A549 treated with DMSO at 1 μM for 4 hours (cell line): ENCODE measurements around the gene NTHL1. TPM values are rescaled to one million over a fixed set of nuclear protein-coding genes. Genes with fewer than 3 reads are reported as not detected.

Experiments used
- total RNA-seq: library from RNA; stranded (reverse); fragments of 200-300 nt; extraction: Qiagen RNA extraction; gene quantifications from 5 replicates; pipeline ENCODE4 v1.2.3, GENCODE V29; 2022; ENCODE audit warnings: low read depth

The NTHL1 gene
- 34.0 to 46.7 TPM (median 42.0 TPM) in 5 replicates for total RNA-seq

DNA sequence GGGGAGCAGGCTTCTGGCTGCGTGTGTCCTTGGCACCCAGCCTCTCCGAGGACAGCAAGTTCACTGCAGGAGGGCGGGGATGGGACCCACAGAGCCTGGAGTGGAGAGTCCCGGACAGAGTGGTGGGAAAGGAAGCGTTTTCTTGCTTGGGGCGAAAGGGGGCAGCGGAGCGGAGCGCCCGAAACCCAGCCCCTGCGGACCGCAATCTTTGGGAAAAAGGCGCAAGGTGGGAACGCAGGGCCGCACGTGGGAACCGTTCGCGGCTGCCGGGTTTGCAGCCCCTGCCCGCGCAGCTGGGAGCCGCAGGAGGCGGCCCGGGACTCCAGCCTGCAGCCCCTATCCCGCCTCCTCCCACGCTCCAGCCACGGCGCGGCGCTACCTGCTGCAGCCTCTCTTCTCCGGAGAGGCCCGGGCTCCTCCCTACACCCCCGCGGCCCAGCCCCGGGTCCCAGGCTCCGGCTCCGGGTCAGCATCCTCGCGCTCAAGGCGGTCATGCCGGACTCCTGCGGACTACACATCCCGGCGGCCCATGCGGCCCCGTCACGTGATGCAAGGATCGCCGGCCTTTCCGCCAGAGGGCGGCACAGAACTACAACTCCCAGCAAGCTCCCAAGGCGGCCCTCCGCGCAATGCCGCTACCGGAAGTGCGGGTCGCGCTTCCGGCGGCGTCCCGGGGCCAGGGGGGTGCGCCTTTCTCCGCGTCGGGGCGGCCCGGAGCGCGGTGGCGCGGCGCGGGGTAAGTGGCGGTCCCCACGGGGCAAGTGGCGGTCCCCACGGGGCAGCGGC, at the start of gene NTHL1, which contains the start of gene TSC2:
NTHL1 (minus strand) TSS at position 505 of the 786 bp plus-strand sequence; CDS start at position 494, 11 bp downstream.
TSC2 (plus strand) TSS at position 656 of the 786 bp plus-strand sequence. CDS start 631 bp downstream, outside the sequence.

DNA sequence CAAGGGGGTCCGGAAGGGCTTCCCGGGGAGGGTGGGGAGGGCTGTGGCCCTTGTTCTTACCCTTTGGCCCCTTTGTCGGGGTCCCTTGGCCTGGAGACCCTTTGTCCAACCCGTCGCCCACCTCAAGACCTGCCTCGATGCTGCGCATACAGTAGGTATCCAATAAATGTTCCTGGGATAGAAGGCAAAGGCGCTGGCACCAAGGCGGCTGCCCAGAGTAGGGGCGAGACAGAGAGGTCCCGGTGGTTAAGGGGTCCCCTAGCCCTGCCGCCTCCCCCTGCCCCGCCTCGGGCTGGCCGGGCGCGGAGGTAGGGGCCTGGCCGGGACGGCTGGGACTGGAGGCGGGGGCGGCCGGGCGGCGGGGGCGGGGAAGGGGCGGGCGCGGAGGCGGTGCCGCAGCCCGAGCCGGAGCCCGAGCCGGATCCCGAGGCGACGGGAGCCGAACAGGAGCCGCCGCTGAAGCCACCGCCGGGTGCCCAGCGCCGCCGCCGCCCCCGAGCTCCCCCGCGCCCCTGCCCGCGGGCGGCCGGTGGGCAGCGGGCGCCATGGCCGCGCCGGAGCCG, 21.1 kb downstream of the NTHL1 start, which contains the start of gene NHERF2:
NHERF2 (plus strand) TSS at position 442 of the 563 bp plus-strand sequence; CDS start at position 546, 104 bp downstream.

DNA sequence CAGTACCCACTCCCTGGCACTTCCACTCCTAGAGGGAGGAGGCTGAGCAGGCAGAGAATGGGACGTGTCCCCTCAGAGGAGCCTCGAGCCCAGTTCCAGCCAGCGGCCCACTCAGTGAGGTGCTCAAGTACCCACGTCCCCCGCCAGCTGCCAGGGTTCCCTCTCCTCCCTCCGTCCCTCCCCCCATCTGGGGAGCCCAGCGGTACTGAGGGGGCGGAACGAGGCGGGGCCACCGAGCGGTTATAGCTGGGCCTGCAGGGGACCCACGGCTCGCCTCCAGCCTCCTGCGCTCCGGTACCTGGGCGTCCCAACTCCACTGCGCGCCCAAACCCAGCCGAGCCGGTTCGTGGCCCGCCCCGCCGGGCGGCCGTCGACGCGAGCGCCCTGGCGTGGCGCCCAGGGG, 28.1 kb downstream of the NTHL1 start, which contains the start of gene NPW:
NPW (plus strand) TSS at position 268 of the 403 bp plus-strand sequence.

DNA sequence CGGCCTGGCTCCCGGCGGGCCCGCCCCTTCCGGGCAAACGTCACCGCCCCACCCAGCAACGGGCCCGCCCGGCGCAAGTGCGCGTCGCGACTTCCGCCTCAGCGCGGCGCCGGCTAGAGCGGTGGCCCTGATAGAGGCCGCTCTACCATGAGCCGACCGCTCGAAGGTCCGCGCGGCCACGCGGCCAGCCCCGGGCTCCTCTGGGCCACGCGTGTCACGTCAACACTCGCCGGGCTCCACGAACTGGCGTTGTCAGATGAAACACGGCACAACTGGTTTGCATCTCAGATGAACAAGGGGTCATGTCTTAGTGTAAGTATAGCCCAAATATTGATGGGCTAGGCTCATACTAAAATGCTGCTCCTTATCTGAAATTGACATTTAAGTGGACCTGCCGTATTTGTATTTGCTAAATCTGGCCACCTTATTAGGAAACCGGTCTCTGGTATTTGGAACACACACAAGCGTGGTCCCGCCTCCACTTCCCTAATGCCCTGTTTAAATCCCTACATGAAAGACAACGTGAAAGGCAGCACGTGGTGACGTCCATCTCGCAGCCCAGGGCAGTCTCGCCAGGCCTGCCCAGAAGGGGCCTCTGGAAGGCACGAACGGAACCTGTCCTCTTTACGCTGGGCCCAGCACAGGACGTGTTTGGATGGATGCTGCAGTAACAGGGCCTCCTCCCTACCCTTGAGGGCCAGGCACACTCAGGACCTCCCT, 37.7 kb downstream of the NTHL1 start, which contains the start of gene ZNF598:
ZNF598 (minus strand) TSS at position 31 of the 720 bp plus-strand sequence.

Other genes with a start within 250 kb of the NTHL1 start
- gene HAGH, start 221.0 kb downstream of the NTHL1 start, total RNA-seq = 57.8 to 69.7 TPM (median 62.0 TPM) in 5 replicates
- gene FAHD1, start 220.6 kb downstream of the NTHL1 start, total RNA-seq = 42.2 to 49.6 TPM (median 45.3 TPM) in 5 replicates
- gene MEIOB, start 175.7 kb downstream of the NTHL1 start, total RNA-seq = 1.9 to 2.4 TPM (median 2.1 TPM) in 5 replicates
- 1.9 to 3.9 TPM (median 3.1 TPM) in 5 replicates for gene HS3ST6, start 129.4 kb downstream of the NTHL1 start, total RNA-seq
- gene MSRB1, start 104.6 kb downstream of the NTHL1 start, total RNA-seq = 27.0 to 33.5 TPM (median 29.9 TPM) in 5 replicates
- gene RPL3L, start 93.1 kb downstream of the NTHL1 start, total RNA-seq = 0.03 to 0.06 TPM in 2 of 5 replicates, not detected in the others
- gene NDUFB10, start 88.3 kb downstream of the NTHL1 start, total RNA-seq = 234 to 300 TPM (median 255 TPM) in 5 replicates
- 3,777 to 5,494 TPM (median 4,879 TPM) in 5 replicates for gene RPS2, start 83.0 kb downstream of the NTHL1 start, total RNA-seq
- not detected in 5 replicates for gene RNF151, start 81.0 kb downstream of the NTHL1 start, total RNA-seq
- gene TBL3, start 75.8 kb downstream of the NTHL1 start, total RNA-seq = 33.8 to 44.9 TPM (median 36.1 TPM) in 5 replicates
- gene NOXO1, start 66.4 kb downstream of the NTHL1 start, total RNA-seq = 0.14 to 0.29 TPM (median 0.25 TPM) in 5 replicates
- gene GFER, start 63.6 kb downstream of the NTHL1 start, total RNA-seq = 26.3 to 42.5 TPM (median 39.7 TPM) in 5 replicates
- 6.4 to 7.6 TPM (median 6.9 TPM) in 5 replicates for gene SYNGR3, start 57.9 kb downstream of the NTHL1 start, total RNA-seq
- gene ZNF598, start 38.0 kb downstream of the NTHL1 start, total RNA-seq = 44.1 to 62.0 TPM (median 55.9 TPM) in 5 replicates
- gene NPW, start 28.0 kb downstream of the NTHL1 start, total RNA-seq = 0.74 to 1.3 TPM (median 0.99 TPM) in 5 replicates
- 38.6 to 58.8 TPM (median 54.7 TPM) in 5 replicates for gene NHERF2, start 20.9 kb downstream of the NTHL1 start, total RNA-seq
- 34.3 to 44.5 TPM (median 38.4 TPM) in 5 replicates for gene TSC2, start 151 bp upstream of the NTHL1 start, total RNA-seq
- 41.9 to 56.6 TPM (median 50.2 TPM) in 5 replicates for gene PKD1, start 88.1 kb upstream of the NTHL1 start, total RNA-seq
- gene RAB26, start 100.8 kb upstream of the NTHL1 start, total RNA-seq = 3.0 to 4.5 TPM (median 3.3 TPM) in 5 replicates
- 39.0 to 67.9 TPM (median 55.5 TPM) in 5 replicates for gene TRAF7, start 107.9 kb upstream of the NTHL1 start, total RNA-seq
- gene CASKIN1, start 148.8 kb upstream of the NTHL1 start, total RNA-seq = 0.32 to 1.8 TPM (median 0.50 TPM) in 5 replicates
- gene MLST8, start 157.6 kb upstream of the NTHL1 start, total RNA-seq = 44.7 to 55.3 TPM (median 47.9 TPM) in 5 replicates
- 3.1 to 5.9 TPM (median 5.4 TPM) in 5 replicates for gene BRICD5, start 163.0 kb upstream of the NTHL1 start, total RNA-seq
- 16.4 to 32.8 TPM (median 30.5 TPM) in 5 replicates for gene PGP, start 167.0 kb upstream of the NTHL1 start, total RNA-seq
- 18.2 to 26.6 TPM (median 23.6 TPM) in 5 replicates for gene E4F1, start 175.8 kb upstream of the NTHL1 start, total RNA-seq
- gene DNASE1L2, start 188.6 kb upstream of the NTHL1 start, total RNA-seq = 0.63 to 1.3 TPM (median 1.2 TPM) in 5 replicates
- gene ECI1, start 203.8 kb upstream of the NTHL1 start, total RNA-seq = 42.5 to 84.9 TPM (median 76.3 TPM) in 5 replicates
- gene RNPS1, start 220.3 kb upstream of the NTHL1 start, total RNA-seq = 254 to 293 TPM (median 274 TPM) in 5 replicates